A549 (cell line): Measurements from ENCODE around the gene SLC43A1. TPM values are rescaled to one million over a fixed set of nuclear protein-coding genes. Genes with fewer than 3 reads are reported as not detected.
"Not testable (repeated sequence)": the region's sequence is repeated elsewhere in the genome, so short reads cannot be mapped to it uniquely, and the experiment has no call there.

Experiments
- ATAC-seq, 2 experiments: fragments of 200-7000 bp in 1 of 2; fragments of >200 bp in 1 of 2; cut with Nextera tagmentation in 1 of 2; cut with Tn5 transposase in 1 of 2; 3 replicates each; pipeline versions ENCODE4 v1.8.0 to v1.9.1; 2018 to 2020; ENCODE audit warnings: mild to moderate bottlenecking in 1 of 2, moderate library complexity in 1 of 2
- CTCF ChIA-PET: fragments of 300-600 bp; sonication (Branson Sonifier 250); formaldehyde crosslinking; extraction: SDS; loops from one replicate; lab custom pipeline; 2021; ENCODE audit warnings: antibody characterized with exemption, inconsistent platforms; lab: Yijun Ruan, JAX
- POLR2A ChIA-PET: fragments of 350-600 bp; formaldehyde crosslinking; extraction: SDS; loops from one replicate; lab custom pipeline; 2021; ENCODE audit warnings: antibody characterized with exemption, inconsistent platforms; lab: Yijun Ruan, JAX
- DNase-seq, 2 experiments: peaks; one replicate each; pipeline versions ENCODE4 v3.0.0 to v3.0.0-alpha.2; 2011 to 2016; ENCODE audit warnings: low read depth in 1 of 2, low spot score in 1 of 2
- FAIRE-seq: peaks from 2 replicates; lab custom pipeline; 2011; peaks lifted over from hg19 to GRCh38; lab: Jason Lieb, UNC
- H3K27ac ChIP-seq, 2 experiments: fragments of >200 bp; sonication (Bioruptor Twin); formaldehyde crosslinking; 3 replicates each; pipeline ENCODE4 v1.5.1; 2016 to 2017
- H3K4me1 ChIP-seq: fragments of >200 bp; sonication (Bioruptor Twin); formaldehyde crosslinking; 3 replicates; pipeline ENCODE4 v1.6.1; 2016
- H3K4me2 ChIP-seq: fragments of >200 bp; sonication (Bioruptor Twin); formaldehyde crosslinking; 3 replicates; pipeline ENCODE4 v1.6.1; 2016
- H3K4me3 ChIP-seq: fragments of >200 bp; sonication (Bioruptor Twin); formaldehyde crosslinking; 3 replicates; pipeline ENCODE4 v1.5.1; 2016
- H3K9me3 ChIP-seq: fragments of >200 bp; sonication (Bioruptor Twin); formaldehyde crosslinking; 3 replicates; pipeline ENCODE4 v1.6.1; 2016
- ATOH8 ChIP-seq: fragments of 250-450 bp; sonication (Bioruptor Pico); IDR thresholded peaks from 2 replicates; pipeline ENCODE4 v1.5.0; 2020; ENCODE audit warnings: low read depth, mild to moderate bottlenecking, moderate library complexity
- CTCF ChIP-seq: fragments of >200 bp; sonication (Bioruptor Twin); formaldehyde crosslinking; IDR thresholded peaks from 3 replicates; pipeline ENCODE4 v1.5.1; 2016
- EHF ChIP-seq: fragments of 250-450 bp; sonication (Bioruptor Pico); IDR thresholded peaks from 2 replicates; pipeline ENCODE4 v1.5.0; 2020; ENCODE audit warnings: mild to moderate bottlenecking
- FOSL2 ChIP-seq, 2 experiments: fragments of 450-650 bp in 1 of 2; fragments of >200 bp in 1 of 2; sonication (Bioruptor Twin) in 1 of 2; formaldehyde crosslinking; IDR thresholded peaks; 2 replicates each; pipeline versions ENCODE4 v1.5.0 to v1.6.1; 2016 to 2020; ENCODE audit warnings: mild to moderate bottlenecking in 1 of 2, moderate library complexity in 1 of 2
- GATA3 ChIP-seq: IDR thresholded peaks from 2 replicates; pipeline ENCODE4 v1.6.1; 2012; ENCODE audit warnings: borderline replicate concordance
- HEYL ChIP-seq: fragments of 250-450 bp; sonication (Bioruptor Pico); IDR thresholded peaks from 2 replicates; pipeline ENCODE4 v1.8.0; 2021; ENCODE audit warnings: mild to moderate bottlenecking, moderate library complexity
- HOXA7 ChIP-seq: fragments of 250-450 bp; sonication (Bioruptor Pico); IDR thresholded peaks from 2 replicates; pipeline ENCODE4 v1.5.0; 2020; ENCODE audit warnings: mild to moderate bottlenecking, moderate library complexity
- HOXB5 ChIP-seq: fragments of 250-450 bp; sonication (Bioruptor Pico); IDR thresholded peaks from 2 replicates; pipeline ENCODE4 v1.5.0; 2020; ENCODE audit warnings: mild to moderate bottlenecking, moderate library complexity
- MAFK ChIP-seq: fragments of 450-650 bp; IDR thresholded peaks from 2 replicates; pipeline ENCODE4 v1.6.1; 2014; ENCODE audit not compliant: partially characterized antibody
- NFE2L2 ChIP-seq: fragments of 150-350 bp; conservative IDR thresholded peaks from 2 replicates; pipeline ENCODE4 v1.6.1; 2014; ENCODE audit warnings: low read length
- RAD21 ChIP-seq, 2 experiments: fragments of >200 bp in 1 of 2; sonication (Bioruptor Twin) in 1 of 2; formaldehyde crosslinking in 1 of 2; IDR thresholded peaks in 1 of 2; conservative IDR thresholded peaks in 1 of 2; 2 replicates in 1 of 2; 3 replicates in 1 of 2; pipeline ENCODE4 v1.6.1; 2012 to 2018; ENCODE audit warnings: inconsistent platforms in 1 of 2
- RARB ChIP-seq: fragments of 250-450 bp; sonication (Bioruptor Pico); IDR thresholded peaks from 2 replicates; pipeline ENCODE4 v1.8.0; 2021; ENCODE audit warnings: mild to moderate bottlenecking, moderate library complexity
- SMC3 ChIP-seq: fragments of >200 bp; sonication (Bioruptor Twin); formaldehyde crosslinking; IDR thresholded peaks from 3 replicates; pipeline ENCODE4 v1.6.1; 2018; ENCODE audit warnings: inconsistent platforms
- ZSCAN20 ChIP-seq: fragments of 250-450 bp; sonication (Bioruptor Pico); IDR thresholded peaks from 2 replicates; pipeline ENCODE4 v1.8.0; 2022; ENCODE audit warnings: mild to moderate bottlenecking, moderate library complexity
- WGBS: methylation state at CpG from one replicate; pipeline ENCODE4 v1.1.6; 2017; ENCODE audit errors: missing lambda C conversion rate; 5-methylcytosine and 5-hydroxymethylcytosine counted together
- polyA plus RNA-seq, 4 experiments: library from polyadenylated mRNA; depleted of rRNA in 3 of 4; stranded (reverse); fragments of >200 nt; fragmentation: RNase III in 1 of 4; extraction: RNeasy Plus Mini Kit Qiagen cat#74134 plus additional on column Dnase treatment in 1 of 4; gene quantifications; 2 replicates in 3 of 4; 3 replicates in 1 of 4; pipeline ENCODE4 v1.2.3, GENCODE V29; 2011 to 2017

Gene SLC43A1
- polyA plus RNA-seq, 2 of the 4 experiments (the other 2 are of a cell fraction) = 1.0 to 4.6 TPM

- ChIA-PET POLR2A (interaction anchor here (0.6 to 0.8 kb wide), 2 partner anchors 17 to 99 kb away, joined by 3 to 8 read pairs; no protein-coding TSS in a partner anchor), CTCF (interaction anchor here (0.6 to 11.7 kb wide), 47 partner anchors 9 to 1156 kb away, joined by 3 to 228 read pairs (median 7); partner anchors contain the start of genes P2RX3, SLC43A1, SSRP1 and TIMM10)
- Histone ChIP-seq H3K9me3 (no peaks in the 10 kb centered on the region), H3K4me3 (no peak overlapping the region), H3K4me2 (peak overlapping the region; percentile 90), H3K27ac (peak overlapping the region; percentile 81 to 89), H3K4me1 (peaks cover 39% of the 10 kb centered on the region)
- WGBS = 17% methylated on average over 14 of the region's 19 CpGs
- TF ChIP-seq SMC3 (peak; percentile 88), RARB (no peak), HOXB5 (0 out of 2 replicates have a peak, but pooled peaks have one; percentile 2), FOSL2 (IDR thresholded peaks at IDR 0.05) (no peak), FOSL2 (CRISPR knock-in tag; IDR thresholded peaks at IDR 0.05) (peak; percentile 18; the same call in 1 of the 2 replicates), ZSCAN20 (no peak), RAD21 (conservative IDR thresholded peaks at IDR 0.05 in 1 of 2, IDR thresholded peaks at IDR 0.05 in 1 of 2) (peak; percentile 89 to 90), CTCF (peak; percentile 86)
- peak; percentile 48 to 77 for ATAC-seq
- no peak for FAIRE-seq
- peak; percentile 80 to 91 for DNase-seq
Observed at GRCh38 chr11:57456960-57457642, 58.4 kb downstream of the SLC43A1 start.

GRCh38 chr11:57453543-57454177 lies 61.8 kb downstream of the SLC43A1 start:
- 45% methylated on average over 2 of the region's 2 CpGs for WGBS
- Histone ChIP-seq H3K4me1 (peaks cover 32% of the 10 kb centered on the region), H3K4me3 (no peak overlapping the region), H3K9me3 (no peaks in the 10 kb centered on the region), H3K27ac (peak overlapping the region; percentile 20 to 53; a peak in 3 of 6 replicates), H3K4me2 (peak overlapping the region; percentile 35; the same call in 2 of the 3 replicates)
- CTCF ChIA-PET = interaction anchor here (1.0 to 7.9 kb wide), 9 partner anchors 10 to 188 kb away, joined by 3 to 87 read pairs (median 3); no protein-coding TSS in a partner anchor
- FAIRE-seq (peak; percentile 18), DNase-seq (no peak), ATAC-seq (no peak)
- TF ChIP-seq HEYL (CRISPR knock-in tag) = no peak
- TF ChIP-seq MAFK = peak; percentile 42
- POLR2A ChIA-PET = no interaction called here

- TF ChIP-seq NFE2L2 (no peak), HOXA7 (CRISPR knock-in tag) (no peak), EHF (CRISPR knock-in tag) (no peak), GATA3 (no peak)
- Histone ChIP-seq H3K4me1 (peaks cover 49% of the 10 kb centered on the region), H3K4me2 (no peak overlapping the region), H3K27ac (peak overlapping the region; percentile 80 to 85; a peak in 5 of 6 replicates), H3K9me3 (no peaks in the 10 kb centered on the region; the same call in 2 of the 3 replicates), H3K4me3 (no peak overlapping the region)
- ATAC-seq (no peak), DNase-seq (no peak), FAIRE-seq (no peak)
- 91% methylated on average over 1 of the region's 1 CpG for WGBS
- CTCF ChIA-PET = interaction anchor here (0.6 to 12.7 kb wide), 5 partner anchors 12 to 468 kb away, joined by 3 to 121 read pairs (median 3); partner anchors contain the start of gene RTN4RL2
- POLR2A ChIA-PET = no interaction called here
Observed at GRCh38 chr11:57446055-57446454, 69.4 kb downstream of the SLC43A1 start.

GRCh38 chr11:57445122-57445394 lies 70.4 kb downstream of the SLC43A1 start:
- not testable (repeated sequence) for ATAC-seq, H3K9me3 ChIP-seq, DNase-seq, H3K4me3 ChIP-seq, FAIRE-seq
- WGBS = 71% methylated on average over 9 of the region's 9 CpGs
- CTCF ChIA-PET = interaction anchor here (0.9 to 12.7 kb wide), 4 partner anchors 13 to 99 kb away, joined by 3 to 121 read pairs (median 6); partner anchors contain the start of gene RTN4RL2
- peak overlapping the region; percentile 59 for H3K4me2 ChIP-seq
- H3K27ac ChIP-seq = peak overlapping the region; percentile 80 to 85
- 0 out of 2 replicates have a peak, but pooled peaks have one; percentile 16 for TF ChIP-seq ATOH8 (CRISPR knock-in tag)
- H3K4me1 ChIP-seq = peaks cover 54% of the 10 kb centered on the region
- POLR2A ChIA-PET = interaction anchor here (0.5 kb wide), 1 partner anchor 85 kb away, joined by 3 read pairs; no protein-coding TSS in a partner anchor
